MM.1S (cell line): ENCODE results near the gene WDR75.

Experiments used
- DNase-seq: peaks from one replicate; pipeline ENCODE4 v3.0.0-alpha.2; 2015
- H2AFZ ChIP-seq: fragments of 300-600 bp; sonication (generic); 2 replicates; pipeline ENCODE4 v1.6.0; 2016; ENCODE audit warnings: antibody characterized with exemption, low read length
- H3F3A ChIP-seq: fragments of 300-600 bp; sonication (generic); 2 replicates; pipeline ENCODE4 v1.6.1; 2016; ENCODE audit warnings: mild to moderate bottlenecking, antibody characterized with exemption, low read length, moderate library complexity, mixed read lengths; ENCODE audit not compliant: insufficient read depth
- H3K27ac ChIP-seq: fragments of 300-600 bp; sonication (generic); 2 replicates; pipeline ENCODE4 v1.5.1; 2016; ENCODE audit warnings: mild to moderate bottlenecking, low read length
- H3K27me3 ChIP-seq: fragments of 300-600 bp; sonication (generic); replicated peaks from 2 replicates; pipeline ENCODE4 v1.6.0; 2016; ENCODE audit warnings: low read length; ENCODE audit not compliant: insufficient read depth
- H3K36me3 ChIP-seq: fragments of 300-600 bp; sonication (generic); replicated peaks from 2 replicates; pipeline ENCODE4 v1.6.1; 2016; ENCODE audit warnings: mild to moderate bottlenecking, low read length, mixed read lengths; ENCODE audit not compliant: insufficient read depth
- H3K4me1 ChIP-seq: fragments of 300-600 bp; sonication (generic); 2 replicates; pipeline ENCODE4 v1.6.1; 2016; ENCODE audit warnings: low read length, mixed read lengths
- H3K4me2 ChIP-seq: fragments of 300-600 bp; sonication (generic); 2 replicates; pipeline ENCODE4 v1.6.0; 2016; ENCODE audit warnings: low read depth, low read length
- H3K4me3 ChIP-seq: fragments of 300-600 bp; sonication (generic); 2 replicates; pipeline ENCODE4 v1.5.1; 2016; ENCODE audit warnings: low read length, mixed read lengths
- H3K79me2 ChIP-seq: fragments of 300-600 bp; sonication (generic); 2 replicates; pipeline ENCODE4 v1.6.1; 2016; ENCODE audit warnings: mixed run types, low read length, mixed read lengths
- H3K9ac ChIP-seq: fragments of 300-600 bp; sonication (generic); 2 replicates; pipeline ENCODE4 v1.6.1; 2016; ENCODE audit warnings: low read length, mixed read lengths
- H3K9me2 ChIP-seq: fragments of 300-600 bp; sonication (generic); replicated peaks from 2 replicates; pipeline ENCODE4 v1.6.1; 2016; ENCODE audit warnings: mild to moderate bottlenecking, low read length, mixed read lengths; ENCODE audit not compliant: insufficient read depth
- H3K9me3 ChIP-seq: fragments of 300-600 bp; sonication (generic); replicated peaks from 2 replicates; pipeline ENCODE4 v1.6.1; 2016; ENCODE audit warnings: mild to moderate bottlenecking, low read length, mixed read lengths; ENCODE audit not compliant: insufficient read depth
- H4K20me1 ChIP-seq: fragments of 300-600 bp; sonication (generic); 2 replicates; pipeline ENCODE4 v1.6.1; 2016; ENCODE audit warnings: mild to moderate bottlenecking, low read length, moderate library complexity, mixed read lengths; ENCODE audit not compliant: insufficient read depth
- CTCF ChIP-seq: fragments of 300-600 bp; sonication (generic); IDR thresholded peaks from 2 replicates; pipeline ENCODE4 v1.5.1; 2016; ENCODE audit warnings: antibody characterized with exemption, low read length, mixed read lengths
- EZH2 ChIP-seq: fragments of 300-600 bp; sonication (generic); optimal IDR thresholded peaks from 2 replicates; pipeline ENCODE3; 2017; ENCODE audit warnings: low read depth, mild to moderate bottlenecking, antibody characterized with exemption, low read length, mixed read lengths
- EZH2phosphoT487 ChIP-seq: fragments of 300-600 bp; sonication (generic); IDR thresholded peaks from 2 replicates; pipeline ENCODE4 v1.6.1; 2018; ENCODE audit warnings: antibody characterized with exemption, low read length

WDR75 gene

GRCh38 chr2:189512879-189513278, 71.6 kb downstream of the WDR75 start:
- H4K20me1 ChIP-seq: no peaks in the 10 kb centered on the region
- H3K9me2 ChIP-seq: no peaks in the 10 kb centered on the region
- TF ChIP-seq EZH2phosphoT487 (no peak), CTCF (no peak), EZH2 (no peak)
- H3K4me3 ChIP-seq: no peak overlapping the region
- H2AFZ ChIP-seq: no peak overlapping the region
- H3K9ac ChIP-seq: no peak overlapping the region
- DNase-seq: no peak
- no peaks in the 10 kb centered on the region for H3K79me2 ChIP-seq
- H3K9me3 ChIP-seq: no peaks in the 10 kb centered on the region
- no peak overlapping the region for H3K4me2 ChIP-seq
- H3F3A ChIP-seq: no peaks in the 10 kb centered on the region
- no peaks in the 10 kb centered on the region for H3K36me3 ChIP-seq
- no peaks in the 10 kb centered on the region for H3K4me1 ChIP-seq
- no peaks in the 10 kb centered on the region for H3K27me3 ChIP-seq
- H3K27ac ChIP-seq: no peak overlapping the region

DNA sequence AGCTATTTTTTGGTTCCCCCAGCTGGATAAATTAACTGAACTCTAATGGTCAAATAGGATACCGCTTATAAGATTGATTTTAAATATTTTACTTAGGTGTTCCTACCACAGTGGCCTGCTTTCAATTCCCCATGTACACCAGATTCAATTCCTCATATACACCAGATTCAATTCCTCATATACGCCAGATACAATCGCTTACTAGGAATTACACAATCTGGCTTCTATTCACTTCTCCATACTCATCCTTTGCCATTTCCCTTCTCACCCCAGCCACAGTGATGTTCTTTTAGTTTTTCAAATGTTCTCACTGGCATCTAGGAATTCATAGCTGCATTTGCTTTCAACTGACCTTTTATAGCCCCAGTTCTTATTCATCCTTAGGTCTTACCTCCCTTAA, 72.8 kb downstream of the WDR75 start:
- H3K27ac ChIP-seq: no peak overlapping the region
- no peaks in the 10 kb centered on the region for H3K36me3 ChIP-seq
- no peaks in the 10 kb centered on the region for H3K4me1 ChIP-seq
- H3K79me2 ChIP-seq: no peaks in the 10 kb centered on the region
- no peaks in the 10 kb centered on the region for H3F3A ChIP-seq
- H3K4me2 ChIP-seq: no peak overlapping the region
- TF ChIP-seq CTCF: no peak
- TF ChIP-seq EZH2: no peak
- no peak for TF ChIP-seq EZH2phosphoT487
- no peaks in the 10 kb centered on the region for H3K27me3 ChIP-seq
- H3K4me3 ChIP-seq: no peak overlapping the region
- no peak overlapping the region for H2AFZ ChIP-seq
- H3K9ac ChIP-seq: no peak overlapping the region
- no peaks in the 10 kb centered on the region for H3K9me2 ChIP-seq
- H4K20me1 ChIP-seq: no peaks in the 10 kb centered on the region
- no peak for DNase-seq
- no peaks in the 10 kb centered on the region for H3K9me3 ChIP-seq

- Histone ChIP-seq H3K27me3 (no peaks in the 10 kb centered on the region), H4K20me1 (no peaks in the 10 kb centered on the region), H3K36me3 (no peaks in the 10 kb centered on the region)
Observed at GRCh38 chr2:189515264-189515663, 74.0 kb downstream of the WDR75 start.

More at GRCh38 chr2:189515264-189515663, 74.0 kb downstream of the WDR75 start:
- no peak for TF ChIP-seq EZH2
- no peak for TF ChIP-seq CTCF
- no peak for TF ChIP-seq EZH2phosphoT487
- Histone ChIP-seq H3F3A (no peaks in the 10 kb centered on the region), H3K9me3 (no peaks in the 10 kb centered on the region), H3K4me1 (no peaks in the 10 kb centered on the region), H3K4me3 (no peak overlapping the region), H3K4me2 (no peak overlapping the region), H3K9me2 (no peaks in the 10 kb centered on the region), H3K9ac (no peak overlapping the region), H3K79me2 (no peaks in the 10 kb centered on the region), H2AFZ (no peak overlapping the region), H3K27ac (no peak overlapping the region)
- no peak for DNase-seq
